ENCODE results near the gene TMEM245. TPM values are rescaled to one million over a fixed set of nuclear protein-coding genes. Genes with fewer than 3 reads are reported as not detected.

TMEM245 gene
- total and polyA plus RNA-seq, 2 of the 13 experiments (the other 11 are each of a cell fraction or from before 2014, with no cell fraction given): 53.5 to 55.4 TPM

- TF ChIP-seq ZNF17 (CRISPR knock-in tag; IDR thresholded peaks at IDR 0.05) (no peak), CEBPG (CRISPR knock-in tag; IDR thresholded peaks at IDR 0.05) (no peak; the same call in 1 of the 2 replicates), POLR2G (IDR thresholded peaks at IDR 0.05; ENCODE audit: low read depth, low read length) (peak; percentile 76), EEA1 (CRISPR knock-in tag; IDR thresholded peaks at IDR 0.05; ENCODE audit: borderline replicate concordance) (0 out of 2 replicates have a peak, but pooled peaks have one; percentile 86), ZNF768 (CRISPR knock-in tag; IDR thresholded peaks at IDR 0.05) (peak; percentile 55; the same call in 1 of the 2 replicates), IKZF4 (CRISPR knock-in tag; IDR thresholded peaks at IDR 0.05; ENCODE audit: borderline replicate concordance, low read depth, not compliant biosample characterization) (no peak), GABPB1 (CRISPR knock-in tag; IDR thresholded peaks at IDR 0.05) (peak; percentile 78), NKX3-1 (CRISPR knock-in tag; IDR thresholded peaks at IDR 0.05) (no peak), SOX5 (CRISPR knock-in tag; IDR thresholded peaks at IDR 0.05; ENCODE audit: borderline replicate concordance) (no peak; the same call in 1 of the 2 replicates), ZNF772 (CRISPR knock-in tag; IDR thresholded peaks at IDR 0.05) (peak; percentile 31; the same call in 1 of the 2 replicates), ATF3 (CRISPR knock-in tag; IDR thresholded peaks at IDR 0.05) (no peak), CBX5 (CRISPR knock-in tag; IDR thresholded peaks at IDR 0.05; ENCODE audit: borderline replicate concordance) (no peak), HNF1B (CRISPR knock-in tag; IDR thresholded peaks at IDR 0.05) (peak; percentile 65), DBP (CRISPR knock-in tag; IDR thresholded peaks at IDR 0.05; ENCODE audit: not compliant biosample characterization) (no peak), IKZF5 (CRISPR knock-in tag; IDR thresholded peaks at IDR 0.05) (peak; percentile 61), ZNF362 (CRISPR knock-in tag; IDR thresholded peaks at IDR 0.05; ENCODE audit: borderline replicate concordance) (no peak), MYPOP (CRISPR knock-in tag; IDR thresholded peaks at IDR 0.05) (peak; percentile 46), JUND (CRISPR knock-in tag; IDR thresholded peaks at IDR 0.05) (peak; percentile 58; the same call in 1 of the 2 replicates), TOPORS (CRISPR knock-in tag; IDR thresholded peaks at IDR 0.05) (peak; percentile 43; the same call in 1 of the 2 replicates), SRF (IDR thresholded peaks at IDR 0.05; ENCODE audit: low read depth, low read length) (no peak), KMT2A (CRISPR knock-in tag; IDR thresholded peaks at IDR 0.05) (peak; percentile 29; the same call in 1 of the 2 replicates), SOX6 (IDR thresholded peaks at IDR 0.05) (no peak), SOX6 (CRISPR knock-in tag; IDR thresholded peaks at IDR 0.05) (peak; percentile 53; the same call in 1 of the 2 replicates), ZNF232 (CRISPR knock-in tag; IDR thresholded peaks at IDR 0.05; ENCODE audit: borderline replicate concordance) (no peak), ZNF678 (CRISPR knock-in tag; IDR thresholded peaks at IDR 0.05) (no peak)
Observed at GRCh38 chr9:109119439-109120203, at the start of gene TMEM245 (continued).

Data from HepG2 (cell line).